Liver (tissue), 9 donors: Measurements from ENCODE around the gene SAMD5. TPM values are rescaled to one million over a fixed set of nuclear protein-coding genes. Genes with fewer than 3 reads are reported as not detected.

ENCODE experiments used
- DNase-seq: peaks from one replicate; pipeline ENCODE4 v3.0.0-alpha.2; 2017; ENCODE audit warnings: low spot score
- H3K27ac ChIP-seq, 2 donors: one replicate each; pipeline ENCODE4 v1.7.0; 2013; ENCODE audit warnings: inconsistent platforms in 2 of 2, low read length in 2 of 2, control low read depth in 1 of 2, low read depth in 1 of 2, mild to moderate bottlenecking in 1 of 2
- H3K27me3 ChIP-seq, 4 donors: one replicate each; pipeline versions ENCODE4 v1.6.1 to v1.7.0; 2013; ENCODE audit warnings: low read length in 3 of 4, inconsistent platforms in 1 of 4, mild to moderate bottlenecking in 1 of 4, moderate library complexity in 1 of 4; ENCODE audit not compliant: control insufficient read depth in 4 of 4, insufficient read depth in 4 of 4
- H3K36me3 ChIP-seq, 4 donors: one replicate each; pipeline versions ENCODE4 v1.6.1 to v1.7.0; 2013; ENCODE audit warnings: low read length in 3 of 4, mild to moderate bottlenecking in 3 of 4, low read depth in 1 of 4, moderate library complexity in 1 of 4; ENCODE audit not compliant: control insufficient read depth in 4 of 4, insufficient read depth in 3 of 4
- H3K4me1 ChIP-seq, 4 donors: one replicate each; pipeline versions ENCODE4 v1.6.1 to v1.7.0; 2013; ENCODE audit warnings: low read length in 3 of 4, mild to moderate bottlenecking in 3 of 4, moderate library complexity in 1 of 4; ENCODE audit not compliant: control insufficient read depth in 4 of 4, insufficient read depth in 4 of 4
- H3K4me3 ChIP-seq, 3 donors: one replicate each; pipeline versions ENCODE4 v1.6.1 to v1.7.0; 2013; ENCODE audit warnings: low read length in 3 of 3, control low read depth in 1 of 3, low read depth in 1 of 3, mild to moderate bottlenecking in 1 of 3
- H3K9ac ChIP-seq, 2 donors: one replicate each; pipeline ENCODE4 v1.7.0; 2013; ENCODE audit warnings: low read length in 2 of 2, mild to moderate bottlenecking in 2 of 2, moderate library complexity in 2 of 2, control low read depth in 1 of 2, low read depth in 1 of 2
- H3K9me3 ChIP-seq, 4 donors: one replicate each; pipeline versions ENCODE4 v1.6.1 to v1.7.0; 2013; ENCODE audit warnings: low read length in 3 of 4; ENCODE audit not compliant: control insufficient read depth in 4 of 4
- EGR1 ChIP-seq, 2 donors: IDR thresholded peaks; 2 replicates each; pipeline ENCODE4 v1.6.1; 2016 to 2018; ENCODE audit warnings: antibody characterized with exemption in 2 of 2, low read depth in 2 of 2
- FOXA1 ChIP-seq: IDR thresholded peaks from 2 replicates; pipeline ENCODE4 v1.6.1; 2016; ENCODE audit warnings: antibody characterized with exemption
- FOXA2 ChIP-seq: IDR thresholded peaks from 2 replicates; pipeline ENCODE4 v1.6.1; 2016; ENCODE audit warnings: antibody characterized with exemption
- GABPA ChIP-seq, 2 donors: IDR thresholded peaks in 1 of 2; conservative IDR thresholded peaks in 1 of 2; 2 replicates each; pipeline ENCODE4 v1.6.1; 2016; ENCODE audit warnings: antibody characterized with exemption in 2 of 2, mild to moderate bottlenecking in 1 of 2, moderate library complexity in 1 of 2
- HNF4A ChIP-seq, 2 donors: conservative IDR thresholded peaks; 2 replicates each; pipeline ENCODE4 v1.6.1; 2016; ENCODE audit warnings: antibody characterized with exemption in 2 of 2, mild to moderate bottlenecking in 2 of 2
- HNF4G ChIP-seq: IDR thresholded peaks from 2 replicates; pipeline ENCODE4 v1.6.1; 2016; ENCODE audit warnings: antibody characterized with exemption
- JUND ChIP-seq, 2 donors: IDR thresholded peaks; 2 replicates each; pipeline ENCODE4 v1.6.1; 2016; ENCODE audit warnings: antibody characterized with exemption in 2 of 2
- MAX ChIP-seq: IDR thresholded peaks from 2 replicates; pipeline ENCODE4 v1.6.1; 2016; ENCODE audit warnings: antibody characterized with exemption
- NR2F2 ChIP-seq: IDR thresholded peaks from 2 replicates; pipeline ENCODE4 v1.6.1; 2016; ENCODE audit warnings: antibody characterized with exemption
- RAD21 ChIP-seq, 2 donors: IDR thresholded peaks; 2 replicates each; pipeline ENCODE4 v1.6.1; 2016; ENCODE audit warnings: antibody characterized with exemption in 2 of 2, mild to moderate bottlenecking in 2 of 2
- RXRA ChIP-seq, 2 donors: IDR thresholded peaks; 2 replicates each; pipeline ENCODE4 v1.6.1; 2017 to 2018; ENCODE audit warnings: antibody characterized with exemption in 2 of 2, mild to moderate bottlenecking in 1 of 2
- SP1 ChIP-seq: IDR thresholded peaks from 2 replicates; pipeline ENCODE4 v1.6.1; 2018; ENCODE audit warnings: antibody characterized with exemption, mild to moderate bottlenecking
- TAF1 ChIP-seq: conservative IDR thresholded peaks from 2 replicates; pipeline ENCODE4 v1.6.1; 2016; ENCODE audit warnings: antibody characterized with exemption, mild to moderate bottlenecking
- YY1 ChIP-seq: IDR thresholded peaks from 2 replicates; pipeline ENCODE4 v1.6.1; 2016; ENCODE audit warnings: antibody characterized with exemption, mild to moderate bottlenecking
- WGBS: extraction: QIAGEN DNeasy Blood & Tissue Kit; methylation state at CpG from one replicate; pipeline ENCODE4 v1.1.7; 2013; 5-methylcytosine and 5-hydroxymethylcytosine counted together
- polyA plus RNA-seq, 2 donors: library from polyadenylated mRNA; stranded (reverse) in 1 of 2; unstranded in 1 of 2; fragments of 200-250 nt in 1 of 2; fragments of >200 nt in 1 of 2; fragmentation: Nextera tagmentation in 1 of 2; extraction: Ambion mirVana in 1 of 2; gene quantifications; one replicate each; pipeline versions ENCODE4 v1.2.1 to v1.2.3, GENCODE V29; 2013 to 2015
- total RNA-seq, 2 donors: library from RNA; depleted of rRNA; stranded (reverse); fragments of >200 nt; gene quantifications; one replicate each; pipeline ENCODE4 v1.2.3, GENCODE V29; 2014
- TF ChIP-seq, protein P1 (sequence below): fragments of 150-350 bp; IDR thresholded peaks from 2 replicates; pipeline ENCODE4 v1.5.1; 2017; ENCODE audit warnings: improper control_type of control experiment, low read depth, low read length; ENCODE audit not compliant: missing input control
- TF ChIP-seq, protein P2 (sequence below): IDR thresholded peaks from 2 replicates; pipeline ENCODE4 v1.6.1; 2016; ENCODE audit warnings: antibody characterized with exemption
- TF ChIP-seq, protein P3 (sequence below): IDR thresholded peaks from 2 replicates; pipeline ENCODE4 v1.6.1; 2016; ENCODE audit warnings: antibody characterized with exemption, mild to moderate bottlenecking
- donor health status: healthy.
- donor health status: healthy.
- donor health status: healthy.
- donor health status: healthy.
- donor health status: healthy.

Gene SAMD5
- total and polyA plus RNA-seq, 4 donors, result 2.7 to 7.6 (median 3.2) TPM

GRCh38 chr6:147617366-147617765 lies 108.9 kb downstream of the SAMD5 start:
- H3K4me1 ChIP-seq, result no peaks in the 10 kb centered on the region
- WGBS, result 94% methylated on average over 3 of the region's 3 CpGs
- H3K27me3 ChIP-seq, result no peaks in the 10 kb centered on the region
- TF ChIP-seq HNF4A (conservative IDR thresholded peaks at IDR 0.05), result no peak
- TF ChIP-seq SP1, result no peak
- TF ChIP-seq, protein P1, sequence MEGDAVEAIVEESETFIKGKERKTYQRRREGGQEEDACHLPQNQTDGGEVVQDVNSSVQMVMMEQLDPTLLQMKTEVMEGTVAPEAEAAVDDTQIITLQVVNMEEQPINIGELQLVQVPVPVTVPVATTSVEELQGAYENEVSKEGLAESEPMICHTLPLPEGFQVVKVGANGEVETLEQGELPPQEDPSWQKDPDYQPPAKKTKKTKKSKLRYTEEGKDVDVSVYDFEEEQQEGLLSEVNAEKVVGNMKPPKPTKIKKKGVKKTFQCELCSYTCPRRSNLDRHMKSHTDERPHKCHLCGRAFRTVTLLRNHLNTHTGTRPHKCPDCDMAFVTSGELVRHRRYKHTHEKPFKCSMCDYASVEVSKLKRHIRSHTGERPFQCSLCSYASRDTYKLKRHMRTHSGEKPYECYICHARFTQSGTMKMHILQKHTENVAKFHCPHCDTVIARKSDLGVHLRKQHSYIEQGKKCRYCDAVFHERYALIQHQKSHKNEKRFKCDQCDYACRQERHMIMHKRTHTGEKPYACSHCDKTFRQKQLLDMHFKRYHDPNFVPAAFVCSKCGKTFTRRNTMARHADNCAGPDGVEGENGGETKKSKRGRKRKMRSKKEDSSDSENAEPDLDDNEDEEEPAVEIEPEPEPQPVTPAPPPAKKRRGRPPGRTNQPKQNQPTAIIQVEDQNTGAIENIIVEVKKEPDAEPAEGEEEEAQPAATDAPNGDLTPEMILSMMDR, result no peak
- TF ChIP-seq FOXA1, result no peak
- no peak for TF ChIP-seq NR2F2
- no peak for TF ChIP-seq FOXA2
- TF ChIP-seq MAX, result no peak
- TF ChIP-seq JUND (IDR thresholded peaks at IDR 0.05), result no peak
- no peak for TF ChIP-seq RXRA (IDR thresholded peaks at IDR 0.05)
- TF ChIP-seq GABPA (IDR thresholded peaks at IDR 0.05 in 1 of 2, conservative IDR thresholded peaks at IDR 0.05 in 1 of 2), result no peak
- no peak for TF ChIP-seq TAF1
- no peak for TF ChIP-seq RAD21 (IDR thresholded peaks at IDR 0.05)
- no peak for TF ChIP-seq HNF4G
- TF ChIP-seq, protein P2, sequence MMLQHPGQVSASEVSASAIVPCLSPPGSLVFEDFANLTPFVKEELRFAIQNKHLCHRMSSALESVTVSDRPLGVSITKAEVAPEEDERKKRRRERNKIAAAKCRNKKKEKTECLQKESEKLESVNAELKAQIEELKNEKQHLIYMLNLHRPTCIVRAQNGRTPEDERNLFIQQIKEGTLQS, result no peak
- TF ChIP-seq, protein P3, sequence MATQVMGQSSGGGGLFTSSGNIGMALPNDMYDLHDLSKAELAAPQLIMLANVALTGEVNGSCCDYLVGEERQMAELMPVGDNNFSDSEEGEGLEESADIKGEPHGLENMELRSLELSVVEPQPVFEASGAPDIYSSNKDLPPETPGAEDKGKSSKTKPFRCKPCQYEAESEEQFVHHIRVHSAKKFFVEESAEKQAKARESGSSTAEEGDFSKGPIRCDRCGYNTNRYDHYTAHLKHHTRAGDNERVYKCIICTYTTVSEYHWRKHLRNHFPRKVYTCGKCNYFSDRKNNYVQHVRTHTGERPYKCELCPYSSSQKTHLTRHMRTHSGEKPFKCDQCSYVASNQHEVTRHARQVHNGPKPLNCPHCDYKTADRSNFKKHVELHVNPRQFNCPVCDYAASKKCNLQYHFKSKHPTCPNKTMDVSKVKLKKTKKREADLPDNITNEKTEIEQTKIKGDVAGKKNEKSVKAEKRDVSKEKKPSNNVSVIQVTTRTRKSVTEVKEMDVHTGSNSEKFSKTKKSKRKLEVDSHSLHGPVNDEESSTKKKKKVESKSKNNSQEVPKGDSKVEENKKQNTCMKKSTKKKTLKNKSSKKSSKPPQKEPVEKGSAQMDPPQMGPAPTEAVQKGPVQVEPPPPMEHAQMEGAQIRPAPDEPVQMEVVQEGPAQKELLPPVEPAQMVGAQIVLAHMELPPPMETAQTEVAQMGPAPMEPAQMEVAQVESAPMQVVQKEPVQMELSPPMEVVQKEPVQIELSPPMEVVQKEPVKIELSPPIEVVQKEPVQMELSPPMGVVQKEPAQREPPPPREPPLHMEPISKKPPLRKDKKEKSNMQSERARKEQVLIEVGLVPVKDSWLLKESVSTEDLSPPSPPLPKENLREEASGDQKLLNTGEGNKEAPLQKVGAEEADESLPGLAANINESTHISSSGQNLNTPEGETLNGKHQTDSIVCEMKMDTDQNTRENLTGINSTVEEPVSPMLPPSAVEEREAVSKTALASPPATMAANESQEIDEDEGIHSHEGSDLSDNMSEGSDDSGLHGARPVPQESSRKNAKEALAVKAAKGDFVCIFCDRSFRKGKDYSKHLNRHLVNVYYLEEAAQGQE, result no peak
- TF ChIP-seq EGR1 (IDR thresholded peaks at IDR 0.05; ENCODE audit: low read depth in 2 of 2), result no peak
- no peak for TF ChIP-seq YY1
- H3K36me3 ChIP-seq, result no peaks in the 10 kb centered on the region
- no peak for DNase-seq
- H3K9me3 ChIP-seq, result no peaks in the 10 kb centered on the region
- no peak overlapping the region for H3K9ac ChIP-seq
- no peak overlapping the region for H3K4me3 ChIP-seq
- H3K27ac ChIP-seq, result no peak overlapping the region

DNA sequence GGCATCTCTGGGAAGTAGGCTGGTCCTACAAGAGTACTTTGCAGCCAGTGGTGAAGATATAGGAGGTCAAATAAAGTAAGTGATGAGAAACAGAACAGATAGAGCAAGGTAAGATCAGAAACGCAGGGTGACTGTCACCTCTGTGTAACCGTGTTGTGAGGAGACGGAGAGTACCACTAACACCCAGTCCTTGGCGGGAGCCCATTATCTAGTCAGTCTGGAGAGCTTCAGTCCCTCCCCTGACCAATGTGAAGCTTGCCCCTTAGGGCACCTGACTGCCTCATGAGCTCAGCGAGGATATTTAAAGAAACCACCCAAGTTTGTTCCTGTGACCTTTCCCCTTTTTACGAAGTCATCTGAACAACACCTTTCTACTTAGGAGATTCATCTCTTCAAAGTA lies 110.0 kb downstream of the SAMD5 start:
- no peaks in the 10 kb centered on the region for H3K27me3 ChIP-seq
- no peaks in the 10 kb centered on the region for H3K9me3 ChIP-seq
- no peaks in the 10 kb centered on the region for H3K36me3 ChIP-seq
- no peak overlapping the region for H3K4me3 ChIP-seq
- 93% methylated on average over 6 of the region's 6 CpGs for whole genome bisulfite sequencing
- no peak overlapping the region for H3K9ac ChIP-seq
- H3K27ac ChIP-seq, result no peak overlapping the region
- H3K4me1 ChIP-seq, result no peaks in the 10 kb centered on the region
- no peak for DNase-seq
- TF ChIP-seq TAF1 (no peak), FOXA1 (no peak), HNF4A (conservative IDR thresholded peaks at IDR 0.05) (no peak), JUND (IDR thresholded peaks at IDR 0.05) (no peak), RXRA (IDR thresholded peaks at IDR 0.05) (no peak), NR2F2 (no peak), HNF4G (no peak), FOXA2 (no peak), EGR1 (IDR thresholded peaks at IDR 0.05; ENCODE audit: low read depth in 2 of 2) (no peak), YY1 (no peak), MAX (no peak), RAD21 (IDR thresholded peaks at IDR 0.05) (no peak)
- TF ChIP-seq, protein P3, result no peak
- TF ChIP-seq, protein P2, result no peak
- TF ChIP-seq, protein P1, result no peak
